ENCODE results near the gene MAN2A2. TPM values are rescaled to one million over a fixed set of nuclear protein-coding genes. Genes with fewer than 3 reads are reported as not detected.

The MAN2A2 gene
- total and polyA plus RNA-seq, 2 donors (not counting 3 experiments of a cell fraction or from before 2014, with no cell fraction given), result 60.9 to 77.7 TPM

- H4K20me1 ChIP-seq (replicated peaks; ENCODE audit: control insufficient read depth, extremely low read depth, insufficient read depth, low read length), result no peaks in the 10 kb centered on the region
- ChIA-PET CTCF (no interaction called here), POLR2A (no interaction called here)
- FAIRE-seq, result no peak
- intact Hi-C loops (cut with micrococcal nuclease) (no loop called here), dilution Hi-C loops (cut with MboI; ENCODE audit: extremely low pct_ligation_motif_present, low sequenced_read_pairs) (no loop called here)
- no peak overlapping the region for H3K27ac ChIP-seq (ENCODE audit: insufficient read depth, low read depth, low read length)
- no peak overlapping the region for H2AFZ ChIP-seq (ENCODE audit: low read depth, low read length)
- H3K4me3 ChIP-seq (replicated peaks in 1 of 3; ENCODE audit: insufficient read depth in 1 of 3, low read depth in 1 of 3, low read length in 3 of 3), result no peak overlapping the region
- no peaks in the 10 kb centered on the region for H3K79me2 ChIP-seq (ENCODE audit: control insufficient read depth, insufficient read depth, low read length)
- no peaks in the 10 kb centered on the region for H3K4me1 ChIP-seq (ENCODE audit: control insufficient read depth, extremely low read depth, insufficient read depth, low read length)
- TF ChIP-seq POLR2AphosphoS5 (IDR thresholded peaks at IDR 0.05; ENCODE audit: insufficient read depth, low read depth, low read length) (no peak), CTCF (IDR thresholded peaks at IDR 0.05; ENCODE audit: extremely low read depth in 1 of 2, insufficient read depth in 1 of 2, low read depth in 1 of 2, low read length in 2 of 2) (no peak), GATA2 (IDR thresholded peaks at IDR 0.05; ENCODE audit: insufficient read depth, insufficient read length, low read depth, low read length) (peak; percentile 37), MYC (IDR thresholded peaks at IDR 0.05; ENCODE audit: low read depth, low read length) (no peak), FOS (IDR thresholded peaks at IDR 0.05; ENCODE audit: borderline replicate concordance, insufficient read depth, low read length) (no peak), JUN (IDR thresholded peaks at IDR 0.05; ENCODE audit: borderline replicate concordance, insufficient read depth, insufficient read length, low read depth) (no peak), POLR2A (IDR thresholded peaks at IDR 0.05; ENCODE audit: low read depth, low read length) (no peak)
- DNase-seq (ENCODE audit: low read depth, low spot score), result no peak
- no peaks in the 10 kb centered on the region for H3K27me3 ChIP-seq (ENCODE audit: control insufficient read depth in 2 of 2, insufficient read depth in 2 of 2, low read length in 2 of 2)
- no peaks in the 10 kb centered on the region for H3K36me3 ChIP-seq (ENCODE audit: control insufficient read depth in 2 of 2, extremely low read depth in 1 of 2, insufficient read depth in 2 of 2, low read length in 2 of 2)
- H3K9ac ChIP-seq (replicated peaks; ENCODE audit: extremely low read depth, insufficient read depth, low read length), result no peak overlapping the region
- H3K4me2 ChIP-seq (ENCODE audit: insufficient read depth, low read length), result no peak overlapping the region
- no peaks in the 10 kb centered on the region for H3K9me1 ChIP-seq (replicated peaks; ENCODE audit: control insufficient read depth, extremely low read depth, insufficient read depth, low read length)
- H3K9me3 ChIP-seq (replicated peaks; ENCODE audit: control insufficient read depth, insufficient read depth, low read length), result no peaks in the 10 kb centered on the region
- BruUV-seq (replicated peaks), result no TSS peak
Measured at GRCh38 chr15:90860450-90860849, 42.7 kb upstream of the MAN2A2 start.
